DMS53 treated with DMSO at 0.1 percent for 48 hours (cell line): ENCODE measurements around the gene TCTN3.
"Not testable (repeated sequence)": the region's sequence is repeated elsewhere in the genome, so short reads cannot be mapped to it uniquely, and the experiment has no call there.

Source experiments
- DNase-seq: peaks from one replicate; lab custom pipeline; 2025; ENCODE audit not compliant: unreplicated experiment; lab: John Stamatoyannopoulos, UW

Gene TCTN3

DNA sequence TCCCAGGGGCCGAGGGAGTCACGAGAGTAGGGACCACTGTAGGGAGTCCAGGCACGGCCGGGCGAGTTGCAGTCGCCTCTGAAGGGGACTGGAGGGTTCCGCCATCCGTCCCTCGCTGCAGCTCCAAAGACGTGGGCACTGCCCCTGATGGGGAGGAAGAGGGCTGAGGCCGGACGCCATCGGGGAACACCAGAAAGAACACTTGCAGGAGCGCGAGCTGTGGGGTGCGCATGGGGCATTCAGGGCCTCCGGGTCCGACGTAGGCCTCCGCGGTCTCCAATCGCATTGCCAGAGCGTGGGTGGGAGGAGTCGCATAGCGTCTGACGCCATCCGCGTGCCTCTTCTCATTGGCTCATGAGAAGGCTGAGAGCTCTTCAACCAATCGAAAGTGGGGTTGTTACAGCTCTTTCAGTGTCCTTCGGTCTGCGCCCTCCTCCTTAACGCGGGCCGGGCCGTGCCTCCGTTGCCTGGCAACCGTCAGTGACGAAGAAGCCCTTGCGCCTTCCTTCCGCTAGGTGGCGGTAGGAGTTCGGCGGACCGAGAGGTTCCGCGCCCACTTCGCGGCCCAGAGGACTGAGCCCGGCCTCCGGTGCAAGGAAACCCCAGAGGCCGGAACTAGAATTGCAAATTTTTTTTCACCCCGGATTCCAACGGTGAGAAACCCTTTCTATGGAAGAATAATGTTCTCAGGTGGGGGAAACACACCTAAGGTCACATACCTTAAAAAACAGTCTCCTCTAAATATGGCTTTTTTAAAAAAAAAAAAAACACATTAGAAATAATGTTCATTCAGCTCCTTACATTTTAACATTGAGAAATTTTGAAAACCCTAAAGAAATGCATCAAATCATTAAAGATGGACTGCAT is at the start of gene TCTN3:
Gene TCTN3, minus strand, starts transcription at position 260 of the 867 bp plus-strand sequence. Its CDS starts 28 bp downstream, at position 232.
- DNase-seq: peak; percentile 98

DNA sequence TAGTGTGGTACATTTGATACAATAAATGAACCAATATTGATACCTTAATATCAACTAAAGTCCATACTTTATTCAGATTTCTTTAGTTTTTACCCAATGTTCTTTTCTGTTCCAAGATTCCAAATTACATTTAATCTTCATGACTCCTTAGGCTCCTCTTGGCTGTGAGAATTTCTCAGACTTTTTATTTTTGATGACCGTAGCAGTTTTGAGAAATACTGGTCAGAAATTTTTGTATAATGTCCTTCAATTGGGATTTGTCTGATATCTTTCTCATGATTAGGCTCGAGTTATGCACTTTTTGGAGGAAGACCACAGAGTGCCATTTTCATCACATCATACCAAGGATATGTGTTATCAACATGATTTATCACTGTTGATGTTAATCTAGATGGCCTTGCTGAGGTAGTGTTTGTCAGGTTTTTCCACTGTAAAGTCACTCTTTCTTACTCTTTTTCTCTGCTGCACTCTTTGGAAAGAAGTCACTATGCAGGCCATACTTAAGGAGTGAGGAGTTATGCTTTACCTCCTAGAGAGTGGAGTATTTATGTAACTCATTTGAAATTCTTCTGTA is 49.3 kb upstream of the TCTN3 start:
- no peak for DNase-seq

DNA sequence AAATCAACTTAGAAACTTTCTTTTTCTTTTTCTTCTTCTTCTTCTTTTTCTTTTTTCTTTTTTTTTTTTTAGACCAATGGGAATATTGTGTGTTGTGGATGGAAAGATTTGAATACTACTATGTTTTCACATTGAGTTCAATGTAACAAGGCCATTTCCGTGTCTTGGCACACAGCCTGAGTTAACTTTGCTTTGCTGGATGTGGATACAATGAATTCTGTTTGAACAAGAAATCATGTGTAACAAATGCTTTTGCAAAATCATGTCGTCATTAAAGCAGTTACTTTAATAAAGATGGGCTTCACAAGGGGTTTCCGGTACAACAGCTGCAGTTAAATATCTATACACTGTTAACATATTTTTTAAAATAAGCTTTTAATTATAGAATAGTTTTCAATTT is 48.8 kb upstream of the TCTN3 start:
- DNase-seq: peak; percentile 80

- peak; percentile 34 for DNase-seq
These were observed 48.2 kb upstream of the TCTN3 start for GRCh38 chr10:95741807-95742467.

- no peak for DNase-seq
These were observed 45.3 kb upstream of the TCTN3 start for GRCh38 chr10:95739056-95739455.

- DNase-seq: not testable (repeated sequence)
These were observed 39.2 kb upstream of the TCTN3 start for GRCh38 chr10:95732907-95733306.

DNA sequence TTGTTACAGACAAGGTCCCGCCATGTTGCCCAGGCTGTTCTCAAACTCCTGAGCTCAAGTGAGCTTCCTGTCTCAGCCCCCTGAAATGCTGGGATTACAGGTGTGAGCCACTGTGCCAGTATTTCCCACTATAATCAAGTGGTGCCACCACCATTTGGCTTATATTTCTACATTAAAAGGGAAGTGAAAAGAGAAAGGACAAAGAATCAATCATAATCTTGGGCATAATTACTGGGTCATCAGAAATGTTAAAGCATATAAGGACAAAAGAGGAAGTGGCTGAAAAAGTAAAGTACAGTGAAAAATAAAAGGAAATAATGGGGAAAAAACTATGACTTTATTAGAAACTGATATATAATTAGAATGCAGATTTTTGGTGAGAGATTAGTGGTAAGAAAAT is 36.5 kb upstream of the TCTN3 start:
- no peak for DNase-seq

DNA sequence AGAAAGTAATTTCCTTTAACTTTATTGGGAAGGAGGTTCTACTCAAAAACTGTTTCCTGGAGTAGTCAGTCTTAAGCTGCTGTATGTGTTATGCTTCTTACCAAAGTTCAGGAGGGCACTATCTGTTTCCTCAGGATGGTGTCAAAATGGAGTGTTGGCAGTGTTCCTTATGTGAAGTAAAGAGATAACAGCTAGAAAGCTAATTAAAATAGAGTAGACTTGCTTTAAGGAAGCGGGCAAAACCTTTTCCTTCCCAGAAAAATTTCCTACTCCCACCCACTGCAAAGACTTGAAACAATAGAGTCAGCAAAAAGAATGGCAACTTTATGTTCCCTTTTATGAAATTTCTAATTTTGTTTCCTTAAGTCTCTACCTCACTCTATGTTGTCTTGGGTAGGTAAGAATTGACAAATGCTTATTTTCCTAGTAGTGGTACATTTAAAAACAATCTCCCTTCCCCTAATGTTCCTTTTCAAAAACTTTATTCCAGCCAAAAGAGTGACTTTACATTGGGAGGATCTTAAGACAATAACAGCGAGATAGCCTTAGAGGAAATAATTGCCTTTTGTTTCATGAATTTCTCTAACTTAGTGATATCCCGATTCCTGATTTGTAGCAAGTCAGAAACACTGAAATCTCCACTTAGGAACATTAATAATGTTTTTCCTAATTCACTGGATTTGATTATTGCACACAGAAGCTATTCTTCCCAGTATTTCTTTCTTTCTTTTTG is 35.8 kb upstream of the TCTN3 start:
- no peak for DNase-seq

DNA sequence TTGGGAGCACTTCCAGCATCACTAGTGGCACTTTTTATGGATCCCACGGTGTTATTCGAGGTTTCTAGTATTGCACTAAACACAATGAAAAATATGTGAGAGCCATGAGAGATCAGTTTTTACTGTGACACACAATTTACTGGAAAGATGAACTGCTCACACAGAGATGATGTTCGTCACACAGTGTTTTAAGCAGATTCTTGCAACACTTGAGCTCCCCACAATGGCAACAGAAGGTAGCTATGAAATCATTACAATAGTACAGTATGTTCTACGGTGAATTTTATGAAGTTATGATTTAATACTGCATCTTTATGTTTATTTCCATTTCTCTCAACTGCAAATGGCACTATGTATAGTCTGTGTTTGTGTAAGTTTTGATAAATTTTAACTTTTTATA is 34.8 kb upstream of the TCTN3 start:
- no peak for DNase-seq

GRCh38 chr10:95722496-95722895 is 28.8 kb upstream of the TCTN3 start:
- not testable (repeated sequence) for DNase-seq

DNA sequence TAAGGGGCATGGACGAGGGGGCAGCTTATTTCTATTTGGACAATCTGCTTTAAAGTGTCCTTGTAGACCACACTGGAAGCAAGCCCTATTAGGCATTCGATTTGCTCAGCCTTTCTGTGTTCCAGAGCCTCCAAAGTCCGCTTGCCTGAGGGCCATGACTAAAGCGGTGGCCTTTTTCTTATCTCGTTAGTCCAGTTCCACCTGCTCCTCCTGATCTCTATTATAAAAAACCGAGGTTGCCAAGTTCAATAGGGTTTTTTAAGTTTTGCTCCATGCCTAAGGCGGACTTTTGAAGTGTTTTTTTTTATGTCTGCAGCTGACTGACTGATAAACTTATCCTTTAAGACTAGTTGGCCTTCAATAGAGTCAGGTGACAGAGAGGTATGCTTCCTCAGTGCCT is 27.0 kb upstream of the TCTN3 start:
- not testable (repeated sequence) for DNase-seq

- DNase-seq: no peak
These were observed 23.1 kb upstream of the TCTN3 start for GRCh38 chr10:95716866-95717265.

- no peak for DNase-seq
These were observed 22.7 kb upstream of the TCTN3 start for GRCh38 chr10:95716466-95716865.

GRCh38 chr10:95711492-95711891 is 17.8 kb upstream of the TCTN3 start:
- DNase-seq: no peak

DNA sequence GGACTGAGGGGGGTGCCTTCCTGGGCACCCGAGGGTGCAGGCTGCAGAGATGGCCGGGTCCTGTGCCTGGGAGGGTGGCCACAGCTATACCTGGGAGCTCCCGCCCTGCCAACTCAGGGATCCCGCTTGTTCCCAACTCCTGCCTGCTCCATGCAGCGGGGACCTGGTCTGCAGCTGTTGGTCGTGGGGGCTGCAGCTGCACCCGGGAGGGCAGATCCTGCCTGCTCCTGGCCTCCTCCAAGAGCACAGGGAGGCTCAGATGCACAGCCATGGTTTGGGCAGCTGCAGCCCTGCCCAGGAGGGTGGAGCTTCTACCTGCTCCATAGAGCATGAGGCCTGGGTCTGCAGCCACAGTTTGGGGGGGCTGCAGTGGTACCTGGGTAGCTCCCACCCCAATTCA is 13.3 kb upstream of the TCTN3 start:
- no peak for DNase-seq

DNA sequence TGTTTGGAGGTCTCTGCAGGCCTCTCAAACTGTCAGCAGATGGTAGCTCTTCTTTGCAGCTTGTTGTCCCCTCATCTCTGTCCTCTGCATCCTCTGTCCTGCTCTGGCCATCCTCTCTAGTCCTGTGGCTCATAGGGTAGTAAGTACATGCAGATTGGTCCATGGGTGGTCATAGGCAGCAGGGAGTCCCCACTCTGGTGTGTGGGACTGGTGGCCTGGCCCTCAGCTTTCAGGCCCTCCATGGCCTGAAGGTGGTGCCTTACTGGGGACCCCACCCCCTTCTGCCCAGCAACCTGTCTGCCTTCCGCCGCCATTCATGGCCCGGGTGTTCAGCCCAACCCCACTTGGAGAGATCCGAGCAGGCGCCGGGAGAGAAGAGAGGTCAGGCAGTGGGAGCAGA is 12.8 kb upstream of the TCTN3 start:
- no peak for DNase-seq

- no peak for DNase-seq
These were observed 4.7 kb upstream of the TCTN3 start for GRCh38 chr10:95698415-95698814.

GRCh38 chr10:95697429-95697828 is 3.7 kb upstream of the TCTN3 start:
- DNase-seq: no peak

- peak; percentile 56 for DNase-seq
These were observed 938 bp upstream of the TCTN3 start for GRCh38 chr10:95694665-95695064.

GRCh38 chr10:95693071-95693667 is 558 bp downstream of the TCTN3 start:
- peak; percentile 27 for DNase-seq

DNA sequence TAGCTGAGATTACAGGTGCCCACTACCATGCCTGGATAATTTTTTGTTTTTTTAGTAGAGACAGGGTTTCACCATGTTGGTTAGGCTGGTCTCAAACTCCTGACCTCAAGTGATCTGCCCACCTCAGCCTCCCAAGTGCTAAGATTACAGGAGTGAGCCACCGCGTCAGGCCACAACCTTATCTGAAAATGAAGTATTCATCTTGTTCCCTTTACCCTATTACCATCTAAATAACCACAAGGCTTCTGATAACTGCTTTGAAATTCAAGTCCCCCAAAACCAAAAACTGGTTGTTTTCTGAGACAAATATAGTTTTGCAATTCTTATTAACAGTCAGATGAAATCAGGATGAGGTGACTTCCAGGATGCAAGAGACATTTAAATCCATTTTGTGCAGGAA is 2.4 kb downstream of the TCTN3 start:
- DNase-seq: no peak
